ENCODE measurements around the gene CSH1.
"Not testable (repeated sequence)": the region's sequence is repeated elsewhere in the genome, so short reads cannot be mapped to it uniquely, and the experiment has no call there.

CSH1 gene

DNA sequence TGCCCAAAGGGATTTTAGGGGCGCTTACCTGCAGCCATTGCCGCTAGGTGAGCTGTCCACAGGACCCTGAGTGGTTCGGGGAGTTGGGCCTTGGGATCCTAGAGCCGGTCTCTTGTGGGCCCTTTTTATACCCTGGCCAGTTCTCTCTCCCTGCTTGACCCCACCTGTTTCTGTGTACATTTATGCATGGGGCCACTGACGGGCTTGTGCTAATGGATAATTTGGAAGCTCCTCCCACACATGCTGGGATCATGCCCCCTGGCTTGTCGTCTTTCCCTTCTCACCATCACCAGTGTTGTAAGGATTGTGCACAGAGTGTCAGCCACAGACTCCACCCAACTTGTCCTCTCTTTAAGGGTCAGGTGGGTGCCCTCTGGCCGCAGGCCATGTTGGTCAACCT lies 22.8 kb downstream of the CSH1 start, which contains the start of gene CSH2:
Gene CSH2 (minus strand): TSS at position 101 of the 400 bp plus-strand sequence. CDS start 63 bp downstream, at position 38.
- intact Hi-C loops (cut with DNase I): not testable (repeated sequence)
- DNase-seq: peak in 1 of 10 donors; percentile 18

DNA sequence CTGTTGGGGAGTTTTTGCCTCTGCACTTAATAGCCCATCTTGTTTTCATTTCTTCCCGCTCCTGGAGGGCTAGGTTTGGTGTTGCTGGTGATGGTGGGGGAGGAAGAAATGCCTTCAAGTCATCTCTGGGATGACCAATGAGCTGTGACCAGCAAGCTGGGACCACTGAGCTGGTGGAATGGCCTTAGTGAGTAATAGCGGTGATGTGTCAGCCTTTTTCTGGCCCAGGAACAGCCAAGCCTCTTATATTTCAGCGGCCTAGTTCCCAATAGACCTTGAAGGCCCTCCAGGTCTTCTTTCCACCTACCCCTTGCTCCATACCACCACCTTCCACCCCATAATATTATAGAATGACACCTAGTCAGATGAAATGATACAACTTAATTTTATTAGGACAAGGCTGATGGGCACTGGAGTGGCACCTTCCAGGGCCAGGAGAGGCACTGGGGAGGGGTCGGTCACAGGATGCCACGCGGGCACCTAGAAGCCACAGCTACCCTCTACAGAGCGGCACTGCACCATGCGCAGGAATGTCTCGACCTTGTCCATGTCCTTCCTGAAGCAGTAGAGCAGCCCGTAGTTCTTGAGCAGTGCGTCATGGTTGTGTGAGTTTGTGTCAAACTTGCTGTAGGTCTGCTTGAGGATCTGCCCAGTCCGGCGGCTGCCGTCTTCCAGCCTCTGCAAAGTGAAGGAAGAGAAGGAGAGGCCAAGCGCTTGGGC lies 24.6 kb downstream of the CSH1 start:
- peak in 1 of 10 donors; percentile 25 for DNase-seq
- intact Hi-C loops (cut with DNase I): not testable (repeated sequence)

DNA sequence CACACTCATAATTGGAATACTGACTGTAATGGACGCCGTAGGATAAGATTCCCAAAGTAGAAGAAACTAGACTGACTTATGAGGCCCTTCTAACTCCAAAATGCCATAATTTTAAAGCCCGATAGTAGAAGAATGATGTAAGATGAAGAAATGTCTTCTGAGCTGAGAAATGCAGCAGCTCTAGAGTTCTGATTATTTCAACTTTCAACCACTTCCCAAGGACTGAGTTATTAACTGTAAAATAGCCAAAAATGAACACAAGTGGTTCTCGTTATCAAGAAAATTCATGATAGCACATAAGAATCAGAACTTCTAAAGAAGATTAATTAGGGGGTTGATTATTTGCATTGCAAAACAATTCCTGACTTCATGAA lies 26.1 kb downstream of the CSH1 start:
- intact Hi-C loops (cut with DNase I); DNase-seq: not testable (repeated sequence)

DNA sequence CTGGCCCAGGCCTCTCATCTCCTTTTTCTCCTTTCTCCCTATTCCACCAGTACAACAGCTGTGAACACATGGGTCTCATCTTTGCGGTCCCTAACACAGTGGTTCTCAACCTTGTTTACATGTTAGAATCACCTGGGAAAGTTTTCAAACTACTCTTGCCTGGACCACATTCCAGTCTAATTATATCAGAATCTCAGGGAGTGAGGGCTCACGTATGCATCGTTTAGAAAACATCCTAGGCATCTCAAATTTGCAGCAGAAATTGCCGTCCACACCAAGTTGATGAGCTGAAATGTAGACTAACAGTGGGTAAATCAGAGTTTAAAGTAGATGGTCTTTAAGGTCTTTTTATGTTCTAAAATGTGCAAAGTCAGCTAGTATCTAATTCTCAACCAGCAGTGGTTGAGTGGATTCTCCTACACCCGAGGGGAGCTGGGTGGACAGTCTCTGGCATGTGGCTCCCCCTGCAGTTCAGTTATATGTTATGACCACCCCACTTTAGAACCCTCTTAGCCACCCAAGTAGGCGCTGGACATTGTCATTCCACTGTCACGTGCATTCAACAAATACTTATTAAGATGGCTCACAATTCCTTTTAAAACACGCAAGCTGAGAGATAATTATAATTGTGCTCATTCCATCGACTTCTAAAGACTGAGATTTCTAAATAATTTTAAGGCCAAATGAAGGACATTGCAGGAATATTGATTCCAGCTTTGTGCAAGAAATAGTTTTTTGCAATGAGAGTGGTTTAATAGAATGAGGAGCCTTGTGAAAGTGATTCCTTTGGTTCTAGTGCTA lies 26.7 kb downstream of the CSH1 start:
- intact Hi-C loops (cut with DNase I); DNase-seq: not testable (repeated sequence)

DNA sequence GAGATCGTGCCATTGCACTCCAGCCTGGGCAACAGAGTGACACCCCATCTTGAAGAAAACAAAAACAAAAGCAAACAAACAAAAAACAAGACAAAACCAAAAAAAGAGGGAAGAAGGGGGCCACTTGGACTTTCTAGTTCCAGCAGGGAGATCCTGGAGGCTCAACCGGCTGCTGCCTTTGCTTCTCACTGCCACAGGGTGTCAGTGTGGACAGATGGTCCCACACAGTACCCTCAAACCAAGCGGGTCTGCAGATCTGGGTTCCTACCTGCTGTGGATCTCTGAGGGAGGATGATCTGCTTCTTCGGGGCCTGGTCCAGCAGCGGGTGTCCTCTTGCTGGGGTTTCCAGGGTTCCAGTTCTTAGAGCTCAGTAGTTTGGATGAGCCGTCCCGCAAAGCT lies 29.7 kb downstream of the CSH1 start:
- intact Hi-C loops (cut with DNase I): not testable (repeated sequence)
- peak in 1 of 10 donors; percentile 63 for DNase-seq

DNA sequence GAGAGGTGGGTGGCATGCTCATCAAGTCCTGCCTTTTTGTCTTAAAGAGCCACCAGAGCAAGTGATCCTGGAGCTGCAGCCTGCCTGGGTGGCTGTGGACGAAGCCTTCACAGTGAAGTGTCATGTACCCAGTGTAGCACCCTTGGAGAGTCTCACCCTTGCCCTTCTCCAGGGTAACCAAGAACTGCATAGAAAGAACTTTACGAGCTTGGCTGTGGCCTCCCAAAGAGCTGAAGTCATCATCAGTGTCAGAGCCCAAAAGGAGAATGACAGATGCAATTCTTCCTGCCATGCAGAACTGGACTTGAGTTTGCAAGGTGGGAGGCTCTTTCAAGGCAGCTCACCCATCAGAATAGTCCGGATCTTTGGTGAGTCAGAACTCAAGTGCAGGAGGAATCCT lies 37.1 kb downstream of the CSH1 start:
- intact Hi-C loops (cut with DNase I): no loop called here

DNA sequence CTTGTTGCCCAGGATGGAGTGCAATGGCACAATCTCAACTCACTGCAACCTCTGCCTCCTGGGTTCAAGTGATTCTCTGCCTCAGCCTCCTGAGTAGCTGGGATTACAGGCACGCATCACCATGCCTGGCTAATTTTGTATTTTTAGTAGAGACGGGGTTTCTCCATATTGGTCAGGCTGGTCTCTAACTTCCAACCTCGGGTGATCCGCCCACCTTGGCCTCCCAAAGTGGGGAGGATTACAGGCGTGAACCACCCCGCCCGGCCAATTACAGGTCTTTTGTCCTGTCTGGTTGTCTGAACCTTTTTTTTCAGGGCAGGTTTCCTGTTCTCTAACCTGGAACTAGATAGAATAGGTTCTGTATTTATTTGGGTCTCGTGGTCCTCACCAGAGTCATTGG lies 39.9 kb downstream of the CSH1 start:
- peak in 2 of 10 donors; percentile 52 to 57 for DNase-seq
- intact Hi-C loops (cut with DNase I): not testable (repeated sequence)

More for the DNA sequence above, 37.1 kb downstream of the CSH1 start:
- DNase-seq: peak in 1 of 10 donors; percentile 27

DNA sequence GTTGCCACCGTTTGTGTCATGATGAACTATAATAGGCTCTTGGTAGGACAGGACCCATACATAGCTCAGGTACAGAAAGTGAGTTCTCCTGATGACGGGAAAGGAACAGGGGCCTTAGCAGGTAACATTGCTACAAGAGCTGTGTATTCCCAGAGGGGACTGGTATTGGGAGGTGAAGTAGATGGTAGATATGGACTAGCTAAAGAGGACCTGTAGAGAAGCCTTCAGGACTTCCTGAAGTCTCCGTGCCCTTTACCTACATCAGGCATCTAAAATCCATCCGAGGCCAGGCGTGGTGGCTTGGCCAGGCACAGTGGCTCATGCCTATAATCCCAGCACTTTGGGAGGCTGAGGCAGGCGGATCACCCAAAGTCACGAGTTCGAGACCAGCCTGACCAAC lies 41.2 kb downstream of the CSH1 start:
- intact Hi-C loops (cut with DNase I): no loop called here
- no peak for DNase-seq

DNA sequence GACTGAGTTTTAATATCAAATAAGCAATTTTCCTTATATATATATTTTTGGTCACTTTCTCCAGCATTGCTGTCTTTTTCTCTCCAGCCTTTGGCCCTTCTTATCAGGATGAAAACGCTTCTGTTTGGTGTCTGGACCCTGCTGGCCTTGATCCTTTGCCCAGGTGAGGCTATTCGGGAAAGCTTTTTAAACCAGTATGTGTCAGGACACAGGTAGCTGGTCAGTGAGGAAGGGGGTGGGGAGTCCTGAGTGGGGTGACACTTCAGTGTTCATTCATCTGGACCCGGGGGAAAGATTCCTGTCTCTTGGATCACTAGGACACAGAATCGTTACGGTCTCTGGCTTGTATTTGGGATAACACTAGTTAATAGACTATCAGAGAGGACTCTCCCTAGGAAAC lies 41.7 kb downstream of the CSH1 start:
- DNase-seq: no peak
- intact Hi-C loops (cut with DNase I): no loop called here

DNA sequence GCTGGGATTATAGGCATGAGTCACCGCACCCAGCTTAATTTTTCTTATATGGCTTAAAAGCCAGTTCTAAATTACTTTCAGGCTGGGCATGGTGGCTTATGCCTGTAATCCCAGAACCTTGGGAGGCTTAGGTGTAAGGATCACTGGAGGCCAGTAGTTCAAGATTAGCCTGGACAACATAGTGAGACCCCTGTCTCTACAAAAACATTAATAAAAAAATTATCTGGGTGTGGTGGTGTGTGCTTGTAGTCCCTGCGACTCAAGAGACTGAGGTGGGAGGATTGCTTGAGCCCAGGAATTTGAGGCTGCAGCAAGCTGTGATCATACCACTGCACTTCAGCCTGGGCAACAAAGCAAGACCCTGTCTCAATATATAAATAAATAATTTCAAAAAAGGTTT lies 43.1 kb downstream of the CSH1 start:
- intact Hi-C loops (cut with DNase I): no loop called here
- peak in 1 of 10 donors; percentile 5 for DNase-seq

DNA sequence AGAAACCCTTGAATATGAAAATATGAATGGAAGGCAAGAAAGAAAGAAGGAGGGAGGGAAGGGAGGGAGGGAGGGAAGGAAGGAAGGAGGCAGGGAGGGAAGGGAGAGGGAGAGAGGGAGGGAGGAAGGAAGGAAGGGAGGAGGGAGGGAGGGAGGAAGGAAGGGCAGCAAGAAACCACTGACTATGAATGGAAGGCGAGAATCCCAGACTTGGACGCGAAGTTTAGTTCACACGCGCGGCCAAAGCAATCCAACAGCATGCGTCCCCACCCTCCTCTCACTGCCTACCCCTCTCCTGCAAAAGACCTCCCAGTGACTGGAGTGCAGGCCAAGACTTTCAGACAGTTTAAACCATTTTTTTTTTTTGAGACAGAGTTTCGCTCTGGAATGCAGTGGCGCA lies 46.0 kb downstream of the CSH1 start:
- DNase-seq: no peak
- intact Hi-C loops (cut with DNase I): no loop called here

DNA sequence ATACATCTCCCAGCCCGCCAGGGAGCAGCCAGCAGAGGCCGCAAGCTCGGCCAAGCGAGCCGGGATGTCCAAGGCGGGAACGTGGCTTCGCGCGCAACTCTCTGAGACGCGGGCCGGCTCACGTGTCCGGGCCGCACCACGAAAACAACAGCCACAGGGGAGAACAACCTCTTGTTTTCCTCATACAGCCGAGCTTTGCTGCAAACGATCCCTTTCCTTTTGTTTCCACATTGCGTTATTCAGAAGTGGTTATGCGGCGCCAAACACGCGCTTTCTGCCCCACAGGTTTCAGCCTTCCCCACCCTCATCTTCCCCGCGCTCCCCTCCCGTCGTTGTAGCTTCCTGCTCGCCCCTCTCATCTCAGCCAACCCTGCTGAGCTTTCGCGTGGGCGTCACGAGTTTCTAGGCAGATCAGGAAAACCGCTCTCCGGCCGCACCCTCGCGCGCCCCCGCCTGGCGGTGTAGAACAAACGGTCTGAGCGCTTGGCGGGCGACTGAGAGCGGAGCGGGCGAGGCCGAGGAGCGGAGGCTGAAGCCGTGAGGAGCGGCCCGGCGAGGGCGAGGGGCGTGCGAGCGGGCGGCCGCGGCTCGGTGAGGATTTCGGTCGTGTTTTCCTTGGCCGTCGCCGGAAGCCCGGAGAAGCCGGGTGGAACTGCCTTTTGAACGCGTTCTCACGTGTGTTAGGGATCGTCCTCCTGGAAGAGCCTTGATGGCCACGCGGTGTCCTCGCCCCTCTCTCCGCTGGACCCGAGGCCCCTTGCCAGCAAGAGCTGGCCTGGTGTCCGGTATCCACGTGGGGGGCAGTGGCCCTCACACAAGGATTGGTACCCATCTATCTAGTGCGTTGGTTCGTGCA lies 47.3 kb downstream of the CSH1 start:
- intact Hi-C loops (cut with DNase I): no loop called here
- peak; percentile 82 to 98 (median 92) for DNase-seq

DNA sequence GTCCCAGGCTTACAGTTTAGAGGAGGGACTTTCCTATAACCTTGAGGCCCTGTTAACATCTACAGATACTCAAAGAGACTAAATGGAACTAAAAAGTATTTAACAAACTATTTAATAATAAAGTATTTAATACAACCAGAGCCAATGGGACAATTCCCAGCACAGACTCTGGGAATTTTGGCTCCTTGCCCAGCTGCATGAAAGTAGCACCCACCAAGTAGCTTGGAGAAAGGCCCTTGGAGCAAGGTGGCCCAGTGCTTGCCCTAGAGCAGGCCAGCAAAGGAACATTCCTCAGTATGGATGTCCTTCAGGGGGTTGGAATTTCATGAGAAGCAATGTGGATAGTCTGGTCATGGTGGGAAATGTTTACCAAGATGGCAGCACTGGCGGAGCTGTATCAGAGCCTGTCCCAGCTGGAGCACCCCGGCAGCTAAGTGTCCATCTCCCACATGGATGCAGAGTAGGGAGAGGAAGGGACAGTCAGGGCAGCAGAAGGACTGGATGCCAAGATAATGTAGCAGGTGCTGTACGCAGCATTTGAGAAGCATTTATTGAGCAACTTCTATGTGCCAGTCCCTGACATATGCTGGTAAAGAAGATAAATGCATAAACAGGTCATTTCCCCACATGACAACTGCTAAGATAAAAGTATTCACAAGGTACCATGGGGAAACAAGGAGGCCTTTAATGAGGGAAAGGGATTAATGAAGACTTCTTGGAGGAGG lies 48.7 kb downstream of the CSH1 start:
- intact Hi-C loops (cut with DNase I): no loop called here
- DNase-seq: peak in 1 of 10 donors; percentile 44

DNA sequence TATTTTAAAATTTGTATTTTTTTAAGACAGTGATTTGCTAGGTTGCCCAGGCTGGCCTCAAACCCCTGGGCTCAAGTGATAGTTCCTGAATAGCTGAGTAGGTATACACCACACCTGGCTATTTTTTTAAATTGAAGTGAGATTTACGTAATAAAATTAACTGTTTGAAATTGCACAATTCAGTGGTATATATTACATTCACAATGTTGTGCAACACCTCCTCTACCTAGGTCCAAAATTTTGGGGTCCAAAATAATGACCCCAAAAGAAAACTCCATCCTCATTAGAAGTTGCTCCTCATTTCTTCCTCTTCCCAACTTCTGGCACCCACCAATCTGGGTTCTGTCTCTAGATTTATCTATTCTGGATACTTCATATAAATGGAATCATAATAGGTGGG lies 50.9 kb downstream of the CSH1 start:
- DNase-seq: peak in 1 of 10 donors; percentile 3
- intact Hi-C loops (cut with DNase I): no loop called here

Measured in posterior cingulate gyrus (tissue), 11 donors.